ENCODE data around the gene LAMP2. TPM values are rescaled to one million over a fixed set of nuclear protein-coding genes. Genes with fewer than 3 reads are reported as not detected.

LAMP2 gene
- total RNA-seq, 1 experiment from 2014 or later, result 41.1 TPM

- Histone ChIP-seq H3K4me3 (replicated peaks in 1 of 2; ENCODE audit: low read depth in 1 of 2, low read length in 2 of 2) (no peak overlapping the region), H3K36me3 (ENCODE audit: control insufficient read depth in 1 of 2, insufficient read depth in 2 of 2, low read length in 2 of 2) (no peaks in the 10 kb centered on the region), H3K79me2 (ENCODE audit: insufficient read depth, low read length) (no peaks in the 10 kb centered on the region), H3K9me2 (ENCODE audit: insufficient read depth) (no peaks in the 10 kb centered on the region), H3K9ac (ENCODE audit: low read length) (no peak overlapping the region), H3K27me3 (ENCODE audit: insufficient read depth, low read length) (no peaks in the 10 kb centered on the region), H3K4me1 (ENCODE audit: control insufficient read depth in 1 of 2, insufficient read depth in 2 of 2, low read length in 2 of 2) (peaks cover 2 to 7% of the 10 kb centered on the region in 2 experiments; a peak in 2 of 4 replicates), H2AFZ (ENCODE audit: low read depth, low read length, poor library complexity, severe bottlenecking) (no peak overlapping the region), H3K27ac (ENCODE audit: low read depth, low read length) (no peak overlapping the region), H3K4me2 (ENCODE audit: low read length) (no peak overlapping the region), H3K9me3 (ENCODE audit: control insufficient read depth in 1 of 2, insufficient read depth in 1 of 2, low read depth in 1 of 2, low read length in 2 of 2) (no peaks in the 10 kb centered on the region), H4K20me1 (ENCODE audit: insufficient read depth) (no peaks in the 10 kb centered on the region)
- intact Hi-C loops (cut with micrococcal nuclease), result no loop called here
- RAD21 ChIA-PET (ENCODE audit: low non-redundant PET in 1 of 2, low total read pairs in 2 of 2, uncharacterized antibody in 2 of 2, unreplicated experiment in 2 of 2), result no interaction called here
- CTCF ChIA-PET, result no interaction called here
- DNase-seq (ENCODE audit: low read depth, low spot score) (no peak), ATAC-seq (no peak)
- TF ChIP-seq EZH2phosphoT487 (IDR thresholded peaks at IDR 0.05; ENCODE audit: borderline replicate concordance) (no peak), JUND (IDR thresholded peaks at IDR 0.05) (no peak), RAD21 (IDR thresholded peaks at IDR 0.05; ENCODE audit: low read depth) (no peak), CEBPB (IDR thresholded peaks at IDR 0.05; ENCODE audit: low read depth) (no peak), REST (IDR thresholded peaks at IDR 0.05; ENCODE audit: low read depth) (no peak), ELF1 (IDR thresholded peaks at IDR 0.05; ENCODE audit: borderline replicate concordance, low read depth) (no peak), FOSL1 (IDR thresholded peaks at IDR 0.05; ENCODE audit: low read depth) (no peak), CTCF (IDR thresholded peaks at IDR 0.05 in 2 of 3, conservative IDR thresholded peaks at IDR 0.05 in 1 of 3; ENCODE audit: borderline replicate concordance in 1 of 3, insufficient read depth in 1 of 3, low read depth in 2 of 3, low read length in 2 of 3) (no peak), EZH2 (IDR thresholded peaks at IDR 0.05) (no peak)
- no TSS peak for BruUV-seq (replicated peaks)
- POLR2A ChIA-PET, result no interaction called here
Measured at GRCh38 chrX:120517936-120518335, 48.8 kb upstream of the LAMP2 start.

All from HCT116 (cell line).